HUDEP-2 (cell line): ENCODE data around the gene RTCA.
"Not testable (repeated sequence)": the region's sequence is repeated elsewhere in the genome, so short reads cannot be mapped to it uniquely, and the experiment has no call there.

Source experiments
- DNase-seq, 76 experiments: peaks; one replicate each; lab custom pipeline; 2025; ENCODE audit not compliant: unreplicated experiment in 76 of 76; lab: John Stamatoyannopoulos, UW

RTCA gene

DNA sequence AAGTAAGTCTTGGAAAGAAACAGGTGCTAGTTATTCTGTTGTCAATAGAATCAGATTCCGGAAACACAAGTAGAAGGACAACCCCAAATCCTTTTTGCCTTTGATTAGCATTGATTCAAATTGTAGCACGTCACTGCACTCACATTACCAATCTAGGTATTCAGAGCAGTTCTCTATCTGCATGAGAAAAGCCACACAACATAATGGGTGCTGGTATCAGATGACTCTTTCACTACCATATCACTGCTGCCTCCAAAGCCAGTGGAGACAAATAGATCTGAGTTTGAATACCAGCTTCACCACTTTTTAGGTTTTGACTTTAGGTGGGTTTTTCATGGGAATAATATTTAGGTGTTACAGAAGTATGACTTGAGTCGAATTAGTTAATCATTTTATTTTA lies 38.9 kb downstream of the RTCA start:
- no peak for DNase-seq

DNA sequence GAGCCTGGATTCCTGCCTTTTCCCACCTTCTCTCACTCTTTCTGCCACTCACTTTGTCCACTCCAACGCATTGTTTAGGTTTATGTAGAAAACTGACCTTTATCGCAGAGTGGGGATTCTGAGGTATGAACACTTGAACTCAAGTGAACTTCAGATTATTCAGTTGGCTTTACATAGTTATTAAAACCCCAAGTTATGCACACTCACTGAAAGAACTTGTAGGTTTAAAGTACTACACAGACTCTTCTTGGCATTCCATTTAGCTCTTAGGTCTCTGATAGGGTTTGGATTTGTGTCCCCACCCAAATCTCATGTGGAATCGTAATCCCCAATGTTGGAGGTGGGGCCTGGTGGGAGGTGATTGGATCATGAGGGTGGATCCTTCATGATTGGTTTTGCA lies 39.9 kb downstream of the RTCA start:
- DNase-seq = no peak

DNA sequence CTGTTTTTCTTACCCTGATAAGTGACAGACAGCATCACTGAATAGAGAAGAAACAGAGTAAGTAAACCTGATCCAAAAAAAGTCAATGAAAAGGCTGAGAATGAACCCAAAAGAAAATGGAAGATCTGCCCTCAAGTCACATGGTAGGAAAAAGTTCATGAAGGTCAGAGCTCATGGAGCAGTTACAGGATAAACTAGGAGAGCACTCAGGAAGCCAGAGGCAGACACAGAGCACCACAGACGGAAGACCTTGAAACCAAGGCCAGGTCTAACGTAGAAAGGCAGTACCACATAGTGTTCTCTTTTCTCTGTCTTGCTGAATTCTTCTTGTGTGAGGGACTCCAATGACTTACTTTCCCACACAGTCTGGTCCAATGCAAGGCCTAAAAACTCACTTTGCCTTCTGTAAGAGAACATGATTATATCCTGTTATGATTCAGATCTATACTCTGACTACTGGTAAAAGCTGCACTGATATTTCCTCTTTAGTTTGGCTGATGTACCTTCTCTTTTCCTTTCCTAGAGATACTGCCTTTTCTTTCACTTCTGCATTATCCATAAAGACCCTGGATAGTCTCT lies 40.8 kb downstream of the RTCA start:
- no peak for DNase-seq

DNA sequence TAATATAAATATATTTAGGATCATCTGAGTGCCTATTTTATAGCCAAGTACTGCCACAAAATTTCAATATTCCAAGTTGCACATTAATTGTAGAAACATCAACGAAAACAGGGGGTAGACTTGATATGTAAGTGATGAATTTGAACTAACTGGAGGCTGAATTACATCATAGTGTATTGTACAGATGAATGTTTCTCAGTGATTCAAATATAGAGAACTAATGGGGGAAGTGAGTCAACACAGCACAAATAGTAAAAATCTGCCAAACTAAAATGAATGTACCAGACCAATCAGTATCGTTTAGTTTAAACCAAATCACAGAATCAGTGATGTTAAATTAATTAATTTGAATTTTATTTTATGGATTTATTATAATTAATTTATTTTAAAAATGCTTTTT lies 42.8 kb downstream of the RTCA start:
- DNase-seq = no peak

DNA sequence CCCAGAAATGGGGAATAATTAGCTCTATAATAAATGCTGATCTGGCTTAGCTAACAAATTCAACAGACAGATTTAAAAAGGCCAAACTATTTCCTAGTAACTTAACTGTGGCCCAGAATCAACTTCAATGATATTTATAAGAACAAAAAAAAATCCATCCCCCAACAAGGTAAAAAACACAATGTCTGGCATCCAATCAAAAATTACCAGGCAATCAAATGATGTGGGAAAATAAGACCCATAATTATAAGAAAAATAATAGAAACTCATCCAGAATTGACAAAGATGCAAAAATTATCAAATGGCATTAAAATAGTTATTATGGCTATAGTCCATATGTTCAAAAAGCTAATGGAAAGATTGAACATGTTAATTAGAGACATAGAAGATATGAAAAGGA lies 43.8 kb downstream of the RTCA start:
- DNase-seq = no peak

DNA sequence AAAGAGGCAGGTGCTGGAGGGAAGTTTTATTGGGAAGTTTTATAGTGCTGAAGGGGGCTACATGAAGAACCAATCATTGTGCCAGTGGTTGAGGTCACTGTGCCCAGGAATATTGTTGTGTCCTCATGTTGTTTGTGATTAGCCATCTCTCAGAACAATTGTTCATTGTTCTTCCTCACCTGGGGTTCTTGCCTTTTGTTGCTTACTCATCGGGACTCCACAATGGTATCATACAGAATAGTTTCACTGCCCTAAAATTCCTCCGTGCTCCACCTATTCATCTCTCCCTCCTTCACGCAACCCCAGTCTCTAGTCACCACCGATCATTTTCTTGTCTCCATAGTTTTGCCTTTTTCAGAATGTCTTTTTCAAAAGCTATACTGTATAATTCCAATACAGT lies 47.4 kb downstream of the RTCA start:
- DNase-seq = no peak

DNA sequence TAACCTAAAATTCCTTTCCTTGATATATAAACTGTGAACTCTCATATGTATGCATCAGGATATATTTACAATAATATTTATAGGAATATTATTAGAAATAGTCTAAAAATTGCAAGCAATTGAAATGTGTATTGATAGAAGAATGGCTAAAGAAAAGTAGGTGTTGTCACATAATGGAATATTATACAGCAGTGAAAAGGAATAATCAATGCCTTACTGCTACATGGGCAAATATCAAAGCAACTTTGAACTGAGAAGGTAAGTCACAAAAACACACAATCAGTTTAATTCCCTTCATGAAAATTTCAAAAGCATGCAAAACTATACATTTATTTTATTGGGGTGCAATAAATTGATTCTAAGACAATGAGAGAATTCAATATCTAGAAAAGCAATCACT lies 50.6 kb downstream of the RTCA start:
- no peak for DNase-seq

DNA sequence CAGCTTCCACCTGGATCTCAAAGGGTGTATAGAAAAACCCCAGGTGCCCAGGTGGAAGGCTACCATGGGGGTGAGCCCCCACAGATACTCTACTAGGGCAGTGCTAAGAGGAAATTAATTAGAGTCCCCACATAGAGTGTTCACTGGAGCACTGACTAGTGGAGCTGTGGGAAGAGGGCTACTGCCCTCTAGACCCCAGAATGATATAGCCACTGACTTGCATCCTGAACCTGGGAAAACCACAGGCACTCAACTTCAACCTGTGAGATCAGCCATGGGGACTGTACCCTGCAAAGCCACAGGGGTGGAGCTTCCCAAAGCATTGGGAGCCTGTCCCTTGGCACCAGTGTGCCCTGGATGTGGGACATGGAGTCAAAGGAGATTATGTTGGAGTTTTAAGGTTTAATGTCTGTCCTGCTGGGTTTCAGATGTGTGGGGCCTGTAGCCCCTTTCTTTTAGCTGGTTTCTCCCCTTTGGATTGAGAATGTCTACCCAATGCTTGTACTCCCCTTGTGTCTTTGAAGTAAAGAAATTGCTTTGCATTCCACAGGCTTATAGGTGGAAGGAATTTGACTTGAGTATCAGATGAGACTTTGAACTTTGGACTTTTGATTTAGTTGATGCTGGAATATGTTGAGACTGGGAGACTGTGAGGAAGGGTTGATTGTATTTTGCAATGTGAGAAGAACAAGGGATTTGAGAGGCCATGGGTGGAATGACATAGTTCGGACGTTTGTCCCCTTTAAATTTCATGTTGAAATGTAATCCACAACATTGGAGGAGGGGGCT lies 54.5 kb downstream of the RTCA start:
- DNase-seq = no peak

DNA sequence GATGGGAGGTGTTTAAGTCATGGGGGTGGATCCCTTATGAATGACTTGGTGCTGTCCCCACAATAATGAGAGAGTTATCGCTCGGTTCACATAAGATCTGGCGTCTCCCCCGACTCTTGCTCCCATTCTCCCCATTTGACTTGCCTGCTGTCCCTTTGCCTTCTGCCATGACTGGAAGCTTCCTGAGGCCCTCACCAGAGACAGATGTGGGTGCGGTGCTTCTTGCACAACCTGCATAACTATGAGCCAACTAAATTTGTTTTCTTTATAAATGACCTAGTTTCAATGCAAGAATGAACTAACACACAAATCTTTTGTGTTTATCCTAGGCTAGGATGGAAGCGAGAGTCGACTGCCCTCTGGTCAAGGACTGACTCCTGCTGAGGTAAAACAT lies 55.1 kb downstream of the RTCA start:
- no peak for DNase-seq

DNA sequence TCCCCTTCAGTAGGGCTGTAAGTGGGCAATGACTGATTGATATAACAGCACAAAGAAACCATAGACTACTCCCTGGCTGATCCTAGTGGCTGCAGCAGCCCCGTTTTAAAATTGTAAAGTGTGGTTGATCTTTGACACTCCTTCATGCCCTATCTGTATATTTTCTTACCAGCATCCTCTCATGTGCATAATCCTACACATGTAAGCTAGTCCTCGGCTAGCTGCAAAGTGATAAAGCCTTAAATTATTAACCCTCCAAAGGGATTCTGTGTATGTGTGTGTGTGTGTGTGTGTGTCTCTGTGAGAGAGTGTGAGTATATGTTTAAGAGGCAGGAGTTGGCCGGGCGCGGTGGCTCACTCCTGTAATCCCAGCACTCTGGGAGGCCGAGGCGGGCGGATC lies 55.5 kb downstream of the RTCA start:
- no peak for DNase-seq

DNA sequence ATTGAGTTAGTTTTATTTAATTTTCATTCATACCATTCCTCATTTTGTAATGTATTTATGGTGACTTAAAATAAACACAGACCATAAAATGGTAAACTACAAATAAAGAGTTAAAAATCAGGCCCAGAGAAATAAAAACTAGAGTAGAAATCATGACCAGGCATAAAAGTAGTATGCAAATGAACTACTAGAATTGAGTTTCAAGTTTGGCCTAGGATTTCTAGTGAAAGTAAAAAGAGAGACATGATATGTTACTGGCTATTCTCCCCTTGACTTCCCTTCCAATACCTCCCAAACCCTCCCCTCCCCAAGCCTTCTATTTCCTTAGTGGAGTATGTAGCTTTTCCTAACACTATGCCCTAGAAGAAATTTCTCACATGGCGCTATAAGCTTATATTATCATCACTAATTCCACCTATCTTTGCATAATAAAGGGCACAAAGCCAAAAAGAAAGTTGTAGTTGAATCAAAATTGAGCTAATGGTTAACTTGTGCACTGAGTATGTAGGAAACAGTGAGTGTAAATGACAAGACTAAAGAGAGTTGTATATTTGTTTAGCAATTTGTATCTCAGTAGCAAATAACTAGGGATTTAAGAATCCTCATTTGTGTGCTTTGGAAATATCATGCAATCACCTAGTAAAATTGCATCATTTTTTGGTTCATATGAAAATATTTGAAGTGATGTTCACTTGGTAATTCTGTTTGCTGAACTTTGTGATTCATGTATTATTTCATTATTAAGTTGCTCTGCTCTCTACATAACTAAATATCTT lies 56.6 kb downstream of the RTCA start:
- DNase-seq = no peak

DNA sequence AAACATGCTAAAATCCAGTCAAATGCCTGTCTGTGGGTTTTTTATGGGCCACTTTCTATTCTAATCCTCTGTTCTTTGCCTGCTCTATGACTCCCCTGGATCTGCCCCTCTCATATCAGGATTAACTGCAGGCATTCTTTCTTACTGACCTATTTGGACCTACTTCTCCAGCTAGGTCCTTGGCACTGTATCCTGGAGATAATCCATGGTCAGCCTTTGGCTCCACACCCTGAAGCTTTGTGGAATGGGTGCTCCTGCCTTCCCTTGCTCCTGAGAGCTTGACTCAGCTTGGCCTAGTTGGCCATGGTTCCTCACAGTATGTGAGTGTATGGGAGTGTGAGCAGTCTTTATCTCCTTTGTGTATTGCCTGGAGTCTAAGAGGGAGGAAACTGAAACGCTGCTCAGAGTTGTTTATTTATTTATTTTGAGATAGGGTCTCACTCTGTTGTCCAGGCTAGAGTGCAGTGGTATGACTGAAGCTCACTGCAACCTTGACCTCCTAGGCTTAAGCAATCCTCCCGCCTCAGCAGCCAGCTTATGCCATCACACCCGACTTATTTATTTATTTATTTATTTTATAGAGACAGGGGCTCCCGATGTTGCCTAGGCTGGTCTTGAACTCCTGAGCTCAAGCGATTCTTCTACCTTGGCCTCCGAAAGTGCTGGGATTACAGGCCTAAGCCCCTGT lies 57.5 kb downstream of the RTCA start:
- DNase-seq = no peak

DNA sequence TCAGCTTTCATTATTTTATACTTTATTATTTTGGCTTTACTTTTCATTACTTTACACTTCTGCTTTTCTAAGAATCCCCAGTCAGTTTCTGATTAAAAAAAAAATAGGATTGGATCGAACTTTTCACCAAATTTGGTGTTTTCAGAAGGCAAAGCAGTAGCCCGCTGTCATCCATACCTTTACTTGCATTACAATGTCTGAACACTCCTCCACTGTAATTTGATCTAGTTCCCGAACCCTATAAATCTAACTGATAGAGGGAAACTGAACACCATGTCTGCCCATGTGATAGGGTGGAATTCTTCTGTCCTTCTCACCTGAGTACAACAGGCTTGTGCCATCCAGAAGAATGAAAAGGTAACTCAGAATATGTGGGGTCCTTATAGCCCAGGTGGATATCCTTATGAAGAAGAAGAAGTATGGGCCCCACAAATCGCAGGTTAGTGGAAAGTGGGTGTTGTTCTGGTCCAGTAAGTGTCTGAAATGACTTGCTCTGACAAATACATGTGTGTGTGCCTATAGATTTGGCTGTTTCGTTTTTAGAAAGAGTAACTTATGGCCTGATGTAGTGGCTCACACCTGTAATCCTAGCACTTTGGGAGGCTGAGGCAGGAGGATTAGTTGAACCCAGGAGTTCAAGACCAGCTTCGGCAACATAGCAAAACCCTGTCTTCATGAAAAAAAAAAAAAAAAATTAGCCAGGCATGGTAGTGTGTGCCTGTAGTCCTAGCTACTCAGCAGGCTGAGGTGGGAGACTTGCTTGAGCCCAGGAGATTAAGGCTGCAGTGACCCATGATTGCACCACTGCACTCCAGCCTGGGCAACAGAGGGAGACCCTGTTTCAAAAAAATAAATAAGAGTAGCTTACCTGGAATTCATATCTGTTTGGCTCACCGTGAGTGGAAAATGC lies 59.7 kb downstream of the RTCA start:
- no peak for DNase-seq

DNA sequence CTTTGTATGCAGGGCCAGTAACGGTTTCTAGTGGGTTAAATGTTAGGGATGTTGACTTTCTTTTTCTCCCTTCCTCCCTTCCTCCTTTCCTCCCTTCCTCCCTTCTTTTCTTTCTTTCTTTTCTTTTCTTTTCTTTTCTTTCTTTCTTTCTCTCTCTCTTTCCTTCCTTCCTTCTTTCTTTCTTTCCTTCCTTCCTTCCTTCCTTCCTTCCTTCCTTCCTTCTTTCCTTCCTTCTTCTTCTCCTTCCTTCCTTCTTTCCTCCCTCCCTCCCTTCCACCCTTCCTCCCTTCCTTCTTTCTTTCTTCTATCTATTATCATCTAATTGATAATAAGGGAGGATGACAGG lies 60.3 kb downstream of the RTCA start:
- not testable (repeated sequence) for DNase-seq

DNA sequence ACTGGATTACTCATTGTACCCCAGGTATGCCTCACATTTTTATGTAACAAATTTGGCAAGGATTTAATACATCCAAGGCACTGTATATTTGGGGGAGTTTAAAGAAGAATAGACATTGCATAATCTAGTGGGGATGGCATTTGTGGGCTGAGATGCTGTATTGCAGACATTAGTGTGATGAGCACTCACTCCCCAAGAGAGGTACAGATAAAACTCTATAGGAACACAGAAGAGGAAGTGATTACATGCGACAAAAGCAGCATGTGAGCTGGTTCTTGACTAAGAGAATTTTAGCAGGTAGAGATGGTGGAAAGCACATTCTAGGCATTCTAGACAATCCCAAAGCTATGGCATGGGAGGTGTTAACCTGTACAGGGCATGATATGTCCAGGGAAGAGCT lies 62.1 kb downstream of the RTCA start:
- DNase-seq = peak in 1 of 76 experiments; percentile 5

DNA sequence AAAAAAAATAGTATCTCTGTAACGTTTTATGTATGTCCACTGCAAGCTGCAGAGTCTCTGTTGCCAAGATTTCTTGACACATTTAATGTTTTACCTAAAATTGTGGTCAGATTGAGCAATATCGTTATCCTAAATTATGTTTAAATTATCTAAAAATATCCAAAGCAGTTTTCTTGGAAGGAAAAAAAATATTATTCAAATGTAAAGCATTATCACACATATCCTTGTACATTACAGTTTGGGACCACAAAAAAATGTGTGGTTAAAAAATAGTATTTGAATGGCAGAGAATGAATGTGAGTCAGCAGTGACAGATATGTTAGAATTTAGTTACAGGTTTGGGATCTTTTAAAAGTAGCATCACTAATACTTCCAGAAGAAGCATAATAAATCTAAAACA lies 65.1 kb downstream of the RTCA start:
- DNase-seq = not testable (repeated sequence)

DNA sequence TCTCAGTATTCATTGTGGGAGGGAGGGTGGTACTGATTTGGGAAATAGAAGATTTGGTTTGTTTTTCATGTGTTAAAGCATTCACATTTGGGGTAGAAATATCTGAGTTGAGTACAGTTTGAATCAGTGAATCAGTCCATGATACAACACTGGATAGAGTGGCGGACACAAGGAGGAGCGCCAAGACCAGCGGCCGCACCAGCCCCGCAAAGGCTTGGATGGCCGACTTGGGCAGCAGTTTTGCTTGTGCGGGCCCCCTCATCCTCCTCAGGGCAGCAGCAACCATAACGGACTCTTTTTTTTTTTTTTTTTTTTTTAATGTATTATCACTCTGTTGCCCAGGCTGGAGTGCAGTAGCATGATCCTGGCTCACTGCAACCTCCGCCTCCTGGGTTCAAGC lies 66.3 kb downstream of the RTCA start:
- DNase-seq = no peak

DNA sequence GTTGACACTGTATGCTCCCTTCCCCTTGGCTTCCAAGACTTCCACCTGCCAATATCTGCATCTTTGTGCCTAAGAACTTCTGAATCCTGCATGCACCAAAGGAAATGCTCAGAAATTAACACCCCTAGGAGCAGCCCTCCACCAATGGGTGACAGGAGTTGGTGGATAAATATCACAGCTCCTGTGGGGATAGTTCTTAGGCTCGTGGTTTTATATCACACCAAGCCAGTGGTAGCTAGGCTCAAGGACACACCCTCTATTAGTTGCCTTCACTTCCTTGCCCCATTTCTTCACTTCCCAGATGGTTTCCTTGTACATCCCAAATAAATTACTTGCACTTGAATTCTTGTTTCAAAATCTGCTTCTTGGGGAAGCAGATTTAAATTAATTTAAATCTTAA lies 69.4 kb downstream of the RTCA start:
- no peak for DNase-seq

DNA sequence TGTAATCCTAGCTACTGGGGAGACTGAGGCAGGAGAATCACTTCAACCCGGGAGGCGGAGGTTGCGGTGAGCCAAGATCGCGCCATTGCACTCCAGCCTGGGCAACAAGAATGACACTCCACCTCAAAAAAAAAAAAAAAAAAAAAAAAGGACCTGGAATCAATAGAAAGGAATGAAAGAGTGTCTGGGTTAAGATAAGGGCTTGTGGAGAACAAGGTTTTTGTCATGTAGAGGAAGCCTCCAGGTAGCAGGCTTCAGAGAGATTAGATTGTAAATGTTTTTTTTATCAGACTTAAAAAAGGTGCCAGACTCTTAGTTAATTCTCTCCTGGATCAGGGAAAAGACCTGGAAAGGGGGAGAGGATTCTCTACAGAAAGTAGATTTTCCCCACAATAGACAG lies 71.9 kb downstream of the RTCA start:
- DNase-seq = peak in 2 of 76 experiments; percentile 9 to 26

DNA sequence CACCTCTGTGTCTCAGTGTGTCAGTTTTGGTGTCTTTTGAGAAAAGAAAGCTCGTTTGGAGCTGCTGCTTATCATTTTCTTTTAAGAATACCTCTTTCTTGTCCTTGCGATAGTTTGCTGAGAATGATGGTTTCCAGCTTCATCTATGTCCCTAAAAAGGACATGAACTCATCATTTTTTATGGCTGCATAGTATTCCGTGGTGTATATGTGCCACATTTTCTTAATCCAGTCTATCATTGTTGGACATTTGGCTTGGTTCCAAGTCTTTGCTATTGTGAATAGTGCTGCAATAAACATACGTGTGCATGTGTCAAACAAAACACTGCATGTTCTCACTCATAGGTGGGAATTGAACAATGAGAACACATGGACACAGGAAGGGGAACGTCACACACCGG lies 73.7 kb downstream of the RTCA start:
- DNase-seq = not testable (repeated sequence)
